Effector memory CD4-positive, alpha-beta T cell (primary cell): ENCODE data around the gene IL17RD.

Experiments used
- DNase-seq, 3 donors: peaks; one replicate each; pipeline ENCODE4 v3.0.0-alpha.2; 2020
- H3K27ac ChIP-seq: 2 replicates; pipeline ENCODE4 v1.7.0; 2013; ENCODE audit warnings: mild to moderate bottlenecking, low read length, moderate library complexity; ENCODE audit not compliant: insufficient read depth, poor library complexity, severe bottlenecking
- H3K27me3 ChIP-seq: replicated peaks from 2 replicates; pipeline ENCODE4 v1.7.0; 2013; ENCODE audit warnings: mild to moderate bottlenecking, low read length; ENCODE audit not compliant: insufficient read depth, control insufficient read depth, poor library complexity, severe bottlenecking
- H3K36me3 ChIP-seq: 2 replicates; pipeline ENCODE4 v1.7.0; 2013; ENCODE audit warnings: mild to moderate bottlenecking, low read length, moderate library complexity; ENCODE audit not compliant: control insufficient read depth, insufficient read depth
- H3K4me1 ChIP-seq: 2 replicates; pipeline ENCODE4 v1.7.0; 2013; ENCODE audit warnings: low read length, mild to moderate bottlenecking; ENCODE audit not compliant: control insufficient read depth, insufficient read depth, poor library complexity, severe bottlenecking
- H3K4me3 ChIP-seq: 2 replicates; pipeline ENCODE4 v1.7.0; 2013; ENCODE audit warnings: low read length, low read depth, mild to moderate bottlenecking; ENCODE audit not compliant: insufficient read depth, poor library complexity, severe bottlenecking
- H3K9me3 ChIP-seq: 2 replicates; pipeline ENCODE4 v1.7.0; 2013; ENCODE audit warnings: mild to moderate bottlenecking, low read length, moderate library complexity; ENCODE audit not compliant: control insufficient read depth

Gene IL17RD

GRCh38 chr3:57097536-57097935 is 67.6 kb downstream of the IL17RD start:
- Histone ChIP-seq H3K27ac (no peak overlapping the region), H3K4me1 (no peaks in the 10 kb centered on the region), H3K36me3 (no peaks in the 10 kb centered on the region), H3K4me3 (no peak overlapping the region), H3K27me3 (no peaks in the 10 kb centered on the region), H3K9me3 (no peaks in the 10 kb centered on the region)
- no peak for DNase-seq

- Histone ChIP-seq H3K9me3 (no peaks in the 10 kb centered on the region), H3K27me3 (no peaks in the 10 kb centered on the region), H3K4me3 (no peak overlapping the region), H3K27ac (no peak overlapping the region), H3K36me3 (no peaks in the 10 kb centered on the region), H3K4me1 (no peaks in the 10 kb centered on the region)
- no peak for DNase-seq
Observed at GRCh38 chr3:57095363-57095762, 69.8 kb downstream of the IL17RD start.

- Histone ChIP-seq H3K27me3 (no peaks in the 10 kb centered on the region), H3K36me3 (no peaks in the 10 kb centered on the region), H3K4me1 (no peaks in the 10 kb centered on the region), H3K27ac (no peak overlapping the region), H3K4me3 (no peak overlapping the region), H3K9me3 (no peaks in the 10 kb centered on the region)
- no peak for DNase-seq
Observed at GRCh38 chr3:57094575-57094974, 70.6 kb downstream of the IL17RD start.

- no peaks in the 10 kb centered on the region for H3K9me3 ChIP-seq
- H3K4me3 ChIP-seq: no peak overlapping the region
- DNase-seq: no peak
- no peaks in the 10 kb centered on the region for H3K4me1 ChIP-seq
- H3K27ac ChIP-seq: no peak overlapping the region
- no peaks in the 10 kb centered on the region for H3K27me3 ChIP-seq
- no peaks in the 10 kb centered on the region for H3K36me3 ChIP-seq
Observed at GRCh38 chr3:57093971-57094535, 71.1 kb downstream of the IL17RD start.

- no peak for DNase-seq
Observed at GRCh38 chr3:57093489-57093888, 71.7 kb downstream of the IL17RD start.

GRCh38 chr3:57091521-57092273 is 73.5 kb downstream of the IL17RD start:
- Histone ChIP-seq H3K9me3 (no peaks in the 10 kb centered on the region), H3K36me3 (no peaks in the 10 kb centered on the region), H3K27ac (no peak overlapping the region), H3K4me1 (no peaks in the 10 kb centered on the region), H3K4me3 (no peak overlapping the region), H3K27me3 (no peaks in the 10 kb centered on the region)
- DNase-seq: no peak

More at GRCh38 chr3:57093489-57093888, 71.7 kb downstream of the IL17RD start:
- H3K36me3 ChIP-seq: no peaks in the 10 kb centered on the region
- H3K4me3 ChIP-seq: no peak overlapping the region
- no peaks in the 10 kb centered on the region for H3K4me1 ChIP-seq
- H3K9me3 ChIP-seq: no peaks in the 10 kb centered on the region
- H3K27me3 ChIP-seq: no peaks in the 10 kb centered on the region
- H3K27ac ChIP-seq: no peak overlapping the region

- H3K4me1 ChIP-seq: no peaks in the 10 kb centered on the region
- no peak overlapping the region for H3K4me3 ChIP-seq
- H3K27me3 ChIP-seq: no peaks in the 10 kb centered on the region
- DNase-seq: no peak
- no peaks in the 10 kb centered on the region for H3K36me3 ChIP-seq
- no peak overlapping the region for H3K27ac ChIP-seq
- no peaks in the 10 kb centered on the region for H3K9me3 ChIP-seq
Observed at GRCh38 chr3:57089043-57089442, 76.1 kb downstream of the IL17RD start.

- no peaks in the 10 kb centered on the region for H3K36me3 ChIP-seq
- H3K4me3 ChIP-seq: no peak overlapping the region
- no peaks in the 10 kb centered on the region for H3K27me3 ChIP-seq
- no peaks in the 10 kb centered on the region for H3K4me1 ChIP-seq
- DNase-seq: no peak
- no peak overlapping the region for H3K27ac ChIP-seq
- H3K9me3 ChIP-seq: no peaks in the 10 kb centered on the region
Observed at GRCh38 chr3:57088503-57088902, 76.7 kb downstream of the IL17RD start.

GRCh38 chr3:57087361-57088092 is 77.6 kb downstream of the IL17RD start:
- Histone ChIP-seq H3K27ac (no peak overlapping the region), H3K4me3 (no peak overlapping the region), H3K36me3 (no peaks in the 10 kb centered on the region), H3K4me1 (no peaks in the 10 kb centered on the region), H3K9me3 (no peaks in the 10 kb centered on the region), H3K27me3 (no peaks in the 10 kb centered on the region)
- no peak for DNase-seq

GRCh38 chr3:57086201-57086600 is 79.0 kb downstream of the IL17RD start:
- no peaks in the 10 kb centered on the region for H3K4me1 ChIP-seq
- DNase-seq: no peak
- H3K36me3 ChIP-seq: no peaks in the 10 kb centered on the region
- no peaks in the 10 kb centered on the region for H3K9me3 ChIP-seq
- H3K27me3 ChIP-seq: no peaks in the 10 kb centered on the region
- H3K27ac ChIP-seq: no peak overlapping the region
- H3K4me3 ChIP-seq: no peak overlapping the region
